Measurements from ENCODE around the gene LAMA1. TPM values are rescaled to one million over a fixed set of nuclear protein-coding genes. Genes with fewer than 3 reads are reported as not detected.

LAMA1 gene
- total RNA-seq, 1 experiment from 2014 or later: 28.8 TPM

GRCh38 chr18:7011142-7011541 is 106.5 kb downstream of the LAMA1 start:
- H3K4me2 ChIP-seq (ENCODE audit: insufficient read depth, insufficient read length, low read length): no peak overlapping the region
- H4K91ac ChIP-seq (ENCODE audit: insufficient read length, low read depth, low read length): no peak overlapping the region
- no peak overlapping the region for H4K5ac ChIP-seq (ENCODE audit: insufficient read length, low read depth, low read length)
- no peak overlapping the region for H2AFZ ChIP-seq (ENCODE audit: low read length)
- no peak overlapping the region for H2BK5ac ChIP-seq (ENCODE audit: insufficient read length, low read length)
- H3K9me3 ChIP-seq (ENCODE audit: control insufficient read depth, low read depth, low read length): no peaks in the 10 kb centered on the region
- no peak overlapping the region for H2BK15ac ChIP-seq (ENCODE audit: low read depth, low read length)
- H3K27me3 Mint-ChIP-seq (ENCODE audit: low read depth): no peaks in the 10 kb centered on the region
- WGBS (ENCODE audit: extremely low coverage, insufficient read length, low lambda C conversion rate): no CpG with 5 or more reads among the region's 19 CpGs
- H3K79me1 ChIP-seq (ENCODE audit: insufficient read depth, low read depth, low read length, poor library complexity, severe bottlenecking): no peaks in the 10 kb centered on the region
- no peak overlapping the region for H3K18ac ChIP-seq (ENCODE audit: insufficient read length, low read depth, low read length)
- DNase-seq: no peak
- H3K36me3 Mint-ChIP-seq (ENCODE audit: insufficient read depth in 1 of 3, low read depth in 3 of 3): peaks cover 21 to 67% (median 35%) of the 10 kb centered on the region in 3 experiments
- no peak overlapping the region for H3T11ph ChIP-seq (ENCODE audit: low read length)
- H3K4ac ChIP-seq (ENCODE audit: low read depth, low read length): no peak overlapping the region
- no peak overlapping the region for H3K9ac ChIP-seq (ENCODE audit: extremely low read depth, insufficient read length, low read length)
- no peak overlapping the region for H2BK120ac ChIP-seq (ENCODE audit: low read depth, low read length, poor library complexity, severe bottlenecking)
- H2BK20ac ChIP-seq (ENCODE audit: low read depth, low read length, poor library complexity, severe bottlenecking): no peak overlapping the region
- no peak overlapping the region for H2AK5ac ChIP-seq (ENCODE audit: insufficient read length, low read length)
- TF ChIP-seq CTCF (conservative IDR thresholded peaks at IDR 0.05): no peak
- H3K79me2 ChIP-seq (ENCODE audit: insufficient read depth, low read length): no peaks in the 10 kb centered on the region
- H3K4me1 Mint-ChIP-seq: no peaks in the 10 kb centered on the region
- no peaks in the 10 kb centered on the region for H4K20me1 ChIP-seq (ENCODE audit: control insufficient read depth, insufficient read depth, insufficient read length)
- no peaks in the 10 kb centered on the region for H3K4me1 ChIP-seq (ENCODE audit: insufficient read depth, low read length)
- no peak overlapping the region for H3K23ac ChIP-seq (ENCODE audit: insufficient read length, low read depth, low read length)
- no peak overlapping the region for H3K27ac ChIP-seq (ENCODE audit: insufficient read length, low read depth, low read length)
- no peak overlapping the region for H3K56ac ChIP-seq (ENCODE audit: insufficient read length, low read depth, low read length)
- H3K23me2 ChIP-seq (ENCODE audit: insufficient read length, low read depth, low read length, poor library complexity, severe bottlenecking): no peaks in the 10 kb centered on the region
- no peak overlapping the region for H3K4me3 Mint-ChIP-seq
- no peak overlapping the region for H4K8ac ChIP-seq (replicated peaks; ENCODE audit: insufficient read length, low read depth, low read length)
- no peaks in the 10 kb centered on the region for H3K9me3 Mint-ChIP-seq
- H3K14ac ChIP-seq (ENCODE audit: insufficient read depth, low read length): no peak overlapping the region
- H3K27ac Mint-ChIP-seq: peak overlapping the region in 1 of 3 experiments; percentile 48; a peak in 1 of 7 replicates
- H3K27me3 ChIP-seq (ENCODE audit: insufficient read depth, low read length): no peaks in the 10 kb centered on the region
- H2BK12ac ChIP-seq (ENCODE audit: insufficient read length, low read depth, low read length): no peak overlapping the region
